GM23248 (cell line): ENCODE data around the gene MLC1. TPM values are rescaled to one million over a fixed set of nuclear protein-coding genes. Genes with fewer than 3 reads are reported as not detected.

Experiments used
- DNase-seq: peaks from one replicate; pipeline ENCODE4 v3.0.0-alpha.2; 2015
- H2AFZ ChIP-seq: fragments of 200-600 bp; sonication (generic); 2 replicates; pipeline ENCODE4 v1.6.1; 2016; ENCODE audit warnings: antibody characterized with exemption
- H3F3A ChIP-seq: fragments of 200-600 bp; sonication (generic); 2 replicates; pipeline ENCODE4 v1.6.1; 2016; ENCODE audit warnings: mild to moderate bottlenecking, antibody characterized with exemption, mixed run types; ENCODE audit not compliant: insufficient read depth
- H3K27ac ChIP-seq: fragments of 200-600 bp; sonication (generic); 2 replicates; pipeline ENCODE4 v1.5.1; 2016; ENCODE audit warnings: mild to moderate bottlenecking
- H3K27me3 ChIP-seq: fragments of 200-600 bp; sonication (generic); replicated peaks from 2 replicates; pipeline ENCODE4 v1.6.1; 2016; ENCODE audit warnings: mild to moderate bottlenecking; ENCODE audit not compliant: insufficient read depth
- H3K36me3 ChIP-seq: fragments of 200-600 bp; sonication (generic); 2 replicates; pipeline ENCODE4 v1.6.1; 2016; ENCODE audit warnings: low read depth, mild to moderate bottlenecking
- H3K4me1 ChIP-seq: fragments of 200-600 bp; sonication (generic); 2 replicates; pipeline ENCODE4 v1.6.1; 2016; ENCODE audit warnings: mild to moderate bottlenecking; ENCODE audit not compliant: insufficient read depth
- H3K4me2 ChIP-seq: fragments of 200-600 bp; sonication (generic); one replicate; pipeline ENCODE4 v1.6.1; 2016; ENCODE audit warnings: mild to moderate bottlenecking; ENCODE audit not compliant: unreplicated experiment
- H3K4me3 ChIP-seq: fragments of 200-600 bp; sonication (generic); 2 replicates; pipeline ENCODE4 v1.5.1; 2016; ENCODE audit warnings: mild to moderate bottlenecking
- H3K79me2 ChIP-seq: fragments of 200-600 bp; sonication (generic); 2 replicates; pipeline ENCODE4 v1.6.1; 2016; ENCODE audit warnings: mild to moderate bottlenecking; ENCODE audit not compliant: insufficient read depth
- H3K9ac ChIP-seq: fragments of 200-600 bp; sonication (generic); 2 replicates; pipeline ENCODE4 v1.6.1; 2016; ENCODE audit warnings: mild to moderate bottlenecking
- H3K9me2 ChIP-seq: fragments of 200-600 bp; sonication (generic); 2 replicates; pipeline ENCODE4 v1.6.1; 2016; ENCODE audit warnings: mixed run types, mild to moderate bottlenecking, moderate library complexity; ENCODE audit not compliant: insufficient read depth
- H3K9me3 ChIP-seq: fragments of 200-600 bp; sonication (generic); one replicate; pipeline ENCODE4 v1.6.1; 2017; ENCODE audit warnings: low read depth
- H4K20me1 ChIP-seq: fragments of 200-600 bp; sonication (generic); 2 replicates; pipeline ENCODE4 v1.6.0; 2016; ENCODE audit not compliant: insufficient read depth
- EZH2 ChIP-seq: fragments of 200-600 bp; sonication (generic); IDR thresholded peaks from 2 replicates; pipeline ENCODE4 v1.6.1; 2018; ENCODE audit warnings: antibody characterized with exemption, mild to moderate bottlenecking; ENCODE audit not compliant: insufficient read depth, poor library complexity, severe bottlenecking
- EZH2phosphoT487 ChIP-seq: fragments of 200-600 bp; sonication (generic); IDR thresholded peaks from 2 replicates; pipeline ENCODE4 v1.6.1; 2018; ENCODE audit warnings: antibody characterized with exemption, moderate library complexity, mild to moderate bottlenecking, low read depth; ENCODE audit not compliant: insufficient read depth
- WGBS, 2 experiments: methylation state at CpG; one replicate each; pipeline ENCODE4 v1.1.6; 2015 to 2017; ENCODE audit warnings: low lambda C conversion rate in 2 of 2, low coverage in 1 of 2; ENCODE audit errors: missing lambda C conversion rate in 2 of 2; 5-methylcytosine and 5-hydroxymethylcytosine counted together
- in situ Hi-C: fragments of 300-500 bp; cut with MboI; formaldehyde crosslinking; loops from 2 replicates; pipeline ENCODE4 v1.15.0; 2020
- polyA plus RNA-seq: library from polyadenylated mRNA; unstranded; fragments of >200 nt; fragmentation: Nextera tagmentation; extraction: Ambion mirVana; gene quantifications from 2 replicates; pipeline ENCODE4 v1.2.1, GENCODE V29; 2016
- total RNA-seq: library from RNA; depleted of rRNA; stranded (reverse); fragments of >200 nt; shearing (Covaris generic); gene quantifications from 2 replicates; pipeline ENCODE4 v1.2.3, GENCODE V29; 2014

The MLC1 gene
- total and polyA plus RNA-seq, 2 experiments from 2014 or later = not detected

- Histone ChIP-seq H3K27me3 (peaks cover 22% of the 10 kb centered on the region), H3K9ac (no peak overlapping the region), H3K79me2 (no peaks in the 10 kb centered on the region), H4K20me1 (no peaks in the 10 kb centered on the region), H3K9me2 (no peaks in the 10 kb centered on the region), H3K9me3 (no peaks in the 10 kb centered on the region), H2AFZ (no peak overlapping the region), H3K4me2 (no peak overlapping the region), H3K36me3 (no peaks in the 10 kb centered on the region), H3K4me1 (no peaks in the 10 kb centered on the region), H3K4me3 (no peak overlapping the region), H3K27ac (no peak overlapping the region), H3F3A (no peaks in the 10 kb centered on the region)
- 62% methylated on average over 13 of the region's 13 CpGs for WGBS, 2 experiments
- no peak for DNase-seq
- in situ Hi-C loops = no loop called here
- TF ChIP-seq EZH2phosphoT487 (no peak), EZH2 (no peak)
These were observed 5.2 kb downstream of the MLC1 start for GRCh38 chr22:50080077-50080465.

GRCh38 chr22:50078761-50079160 lies 6.5 kb downstream of the MLC1 start:
- WGBS, 2 experiments = 78 to 84% methylated on average over 9 of the region's 9 CpGs
- DNase-seq = no peak
- no peak overlapping the region for H3K4me2 ChIP-seq

GRCh38 chr22:50078246-50078645 lies 7.0 kb downstream of the MLC1 start:
- Histone ChIP-seq H3K27ac (no peak overlapping the region), H3K4me2 (no peak overlapping the region), H3K36me3 (no peaks in the 10 kb centered on the region), H3K27me3 (peaks cover 18% of the 10 kb centered on the region), H3K4me3 (no peak overlapping the region), H3K9ac (no peak overlapping the region), H3K79me2 (no peaks in the 10 kb centered on the region), H4K20me1 (no peaks in the 10 kb centered on the region), H3K4me1 (no peaks in the 10 kb centered on the region), H3F3A (no peaks in the 10 kb centered on the region), H3K9me2 (no peaks in the 10 kb centered on the region), H3K9me3 (no peaks in the 10 kb centered on the region), H2AFZ (no peak overlapping the region)
- in situ Hi-C loops = no loop called here
- DNase-seq = no peak
- TF ChIP-seq EZH2 = no peak
- no peak for TF ChIP-seq EZH2phosphoT487
- WGBS, 2 experiments = 84% methylated on average over 13 of the region's 13 CpGs

More at GRCh38 chr22:50078761-50079160, 6.5 kb downstream of the MLC1 start:
- Histone ChIP-seq H3K9me3 (no peaks in the 10 kb centered on the region), H4K20me1 (no peaks in the 10 kb centered on the region), H3K4me1 (no peaks in the 10 kb centered on the region), H3K79me2 (no peaks in the 10 kb centered on the region), H3K9ac (no peak overlapping the region), H3K9me2 (no peaks in the 10 kb centered on the region), H3K4me3 (no peak overlapping the region), H3K27ac (no peak overlapping the region), H2AFZ (no peak overlapping the region), H3K36me3 (no peaks in the 10 kb centered on the region), H3F3A (no peaks in the 10 kb centered on the region), H3K27me3 (peaks cover 18% of the 10 kb centered on the region)
- TF ChIP-seq EZH2phosphoT487 = no peak
- TF ChIP-seq EZH2 = no peak
- in situ Hi-C loops = no loop called here

- no peak overlapping the region for H3K9ac ChIP-seq
- H3K4me3 ChIP-seq = no peak overlapping the region
- no peak overlapping the region for H2AFZ ChIP-seq
- no peaks in the 10 kb centered on the region for H3K36me3 ChIP-seq
- in situ Hi-C loops = no loop called here
- no peak overlapping the region for H3K27ac ChIP-seq
- TF ChIP-seq EZH2phosphoT487 = no peak
- no peak for TF ChIP-seq EZH2
- H3K9me2 ChIP-seq = no peaks in the 10 kb centered on the region
- no peaks in the 10 kb centered on the region for H4K20me1 ChIP-seq
- H3K4me2 ChIP-seq = no peak overlapping the region
- no peaks in the 10 kb centered on the region for H3K79me2 ChIP-seq
- H3K27me3 ChIP-seq = peaks cover 18% of the 10 kb centered on the region
- WGBS, 2 experiments = 77 to 79% methylated on average over 39 to 40 of the region's 43 CpGs
- no peak for DNase-seq
- H3K9me3 ChIP-seq = no peaks in the 10 kb centered on the region
- H3K4me1 ChIP-seq = no peaks in the 10 kb centered on the region
- no peaks in the 10 kb centered on the region for H3F3A ChIP-seq
These were observed 8.3 kb downstream of the MLC1 start for GRCh38 chr22:50076646-50077535.
